Measurements from ENCODE around the gene CXCL1.

CXCL1 gene

DNA sequence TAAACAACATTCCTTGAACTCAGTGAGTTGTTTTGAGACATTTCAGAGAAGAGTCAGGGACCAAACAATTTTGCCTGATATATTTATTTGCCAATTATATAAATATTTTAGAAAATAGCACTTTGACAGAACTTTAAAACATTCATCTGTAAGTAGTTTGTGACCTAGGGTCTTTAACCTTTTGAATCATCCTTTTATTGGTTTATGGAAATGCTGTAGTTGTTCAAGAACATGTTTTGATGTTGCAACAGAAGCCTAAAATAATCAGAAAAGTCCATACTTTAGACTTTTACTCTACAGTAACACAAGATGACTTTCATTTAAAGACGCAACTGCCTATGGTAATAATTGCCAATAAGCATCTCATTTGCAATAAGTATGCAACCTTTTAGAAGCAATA, 43.0 kb downstream of the CXCL1 start:
- H3K4me3 ChIP-seq (ENCODE audit: low read depth, low read length) = no peak overlapping the region

DNA sequence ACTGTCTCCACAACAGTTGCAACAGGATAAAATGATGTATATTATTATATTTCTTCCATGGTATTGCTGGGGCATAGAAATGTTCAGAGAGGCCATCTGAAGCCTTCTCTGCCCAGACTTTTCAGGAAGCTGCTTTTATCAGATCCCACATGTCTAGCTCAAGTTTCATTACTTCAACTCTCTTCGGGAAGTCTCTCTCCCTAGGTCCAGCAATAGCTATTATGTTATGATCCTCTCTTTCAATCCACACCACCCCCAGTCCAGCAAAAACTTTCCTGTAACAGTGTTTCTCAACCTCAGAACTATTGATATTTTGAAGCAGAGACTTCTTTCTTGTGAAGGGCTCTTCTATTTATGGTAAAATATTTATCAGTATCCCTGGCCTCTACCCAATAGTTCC, 44.9 kb downstream of the CXCL1 start:
- no peak overlapping the region for H3K4me3 ChIP-seq (ENCODE audit: low read depth, low read length)

DNA sequence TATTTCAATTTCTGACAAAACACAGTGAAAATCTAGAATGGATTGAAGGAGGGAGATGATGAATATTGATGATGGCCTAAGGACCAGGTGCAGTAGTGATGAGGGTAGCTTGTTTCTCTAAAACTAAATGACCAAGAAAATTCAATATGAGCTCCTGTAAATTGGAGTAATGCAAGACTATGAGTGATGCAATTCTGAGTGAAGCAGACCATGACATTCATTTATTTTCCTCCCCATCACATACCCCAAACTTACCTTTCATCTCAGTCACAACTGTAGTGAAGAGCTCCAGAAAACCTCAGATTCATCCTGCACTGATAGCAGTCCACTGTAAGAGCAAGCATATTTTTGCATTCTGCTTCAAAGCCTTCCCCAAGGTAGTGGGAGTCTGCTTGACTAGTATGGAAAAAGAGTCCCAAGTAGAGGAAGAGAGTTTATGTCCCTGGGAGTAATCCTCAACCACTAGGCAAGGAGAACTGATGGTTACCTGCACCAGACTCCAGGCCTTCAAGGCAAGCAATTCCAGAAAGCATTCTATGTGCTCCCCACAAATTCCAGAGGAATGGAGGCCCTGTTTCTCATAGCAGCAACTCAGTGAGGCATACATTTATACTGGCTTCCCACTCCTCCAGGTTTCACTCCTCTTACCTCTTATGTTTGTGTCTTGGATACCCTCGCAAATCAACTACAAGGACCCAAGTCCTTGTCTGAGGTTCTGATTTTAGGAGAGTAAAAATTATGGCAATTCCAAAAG, 47.2 kb downstream of the CXCL1 start:
- no peak overlapping the region for H3K4me3 ChIP-seq (ENCODE audit: low read depth, low read length)

DNA sequence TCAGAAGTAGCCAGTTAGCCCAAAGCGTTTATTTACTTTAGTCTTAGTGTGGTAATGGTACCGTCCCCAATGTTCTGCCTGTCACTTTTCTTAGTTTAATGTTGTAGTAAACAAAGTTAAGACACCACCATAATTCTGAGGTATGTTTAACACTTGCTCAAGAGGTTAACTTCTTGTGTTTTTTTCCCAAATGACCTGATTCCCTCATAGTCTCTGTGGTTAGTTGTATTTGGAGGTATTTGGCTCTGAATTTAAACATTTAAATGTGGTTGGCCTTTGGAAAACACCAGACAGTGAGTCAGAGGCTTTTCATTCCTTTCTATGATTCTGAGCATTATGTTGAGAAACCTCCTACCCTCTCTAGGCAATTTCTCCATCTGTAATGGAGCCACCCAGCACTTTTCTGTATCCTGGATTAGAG, 47.9 kb downstream of the CXCL1 start:
- H3K4me3 ChIP-seq (ENCODE audit: low read depth, low read length) = no peak overlapping the region

DNA sequence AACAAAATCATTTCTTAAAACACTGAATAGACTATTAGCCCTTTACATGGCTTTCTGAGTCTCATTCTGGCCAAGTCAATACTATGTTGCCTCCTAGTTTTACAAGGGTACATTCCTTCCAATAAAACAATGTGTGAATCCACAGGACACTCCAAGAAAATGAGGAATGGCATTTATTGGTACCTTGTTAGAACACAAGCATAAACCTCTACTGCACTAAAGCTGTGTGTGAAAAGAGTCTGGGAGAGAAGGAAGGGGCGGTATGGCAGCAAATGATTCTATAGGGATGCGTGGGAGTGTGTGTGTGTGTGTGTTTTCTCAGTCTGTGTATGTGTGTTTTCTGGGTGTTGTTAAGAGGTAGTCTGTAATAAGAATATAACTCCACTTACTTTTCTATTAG, 48.9 kb downstream of the CXCL1 start:
- no peak overlapping the region for H3K4me3 ChIP-seq (ENCODE audit: low read depth, low read length)

DNA sequence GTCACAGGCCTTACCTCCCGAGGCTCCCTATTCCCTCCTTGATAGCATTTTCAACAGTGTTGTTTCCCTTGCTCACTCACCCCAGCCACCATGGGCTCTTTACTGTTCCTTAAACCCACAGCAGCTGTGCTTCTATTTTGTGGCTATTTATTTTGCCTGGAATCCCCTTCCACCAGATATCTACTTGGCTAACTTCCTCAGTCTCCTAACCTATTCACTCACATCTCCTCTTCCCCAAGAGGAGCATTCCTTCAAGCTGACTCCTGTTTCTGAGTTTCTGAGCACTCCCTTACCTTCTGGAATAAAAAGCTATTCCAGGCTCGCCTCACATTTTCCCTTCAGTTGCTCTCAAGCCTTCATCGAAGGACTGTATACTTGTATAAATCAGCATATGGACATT, 50.5 kb downstream of the CXCL1 start:
- no peak overlapping the region for H3K4me3 ChIP-seq (ENCODE audit: low read depth, low read length)
